ENCODE measurements around the gene PPARA.
A peak's percentile ranks its signal among the peaks of the same experiment; 100 is the strongest.

Gene PPARA
- long read RNA-seq, donor 1, full-length matches to known transcripts: 1 of 1 reads
- long read RNA-seq, donor 1, partial matches to known transcripts: 0 of 1 reads
- long read RNA-seq, donor 1, other reads (novel, unspliced or antisense): 0 of 1 reads
- long read RNA-seq, donor 2, full-length matches to known transcripts: 3 of 17 reads
- long read RNA-seq, donor 2, partial matches to known transcripts: 14 of 17 reads
- long read RNA-seq, donor 2, other reads (novel, unspliced or antisense): 0 of 17 reads
- long read RNA-seq, donor 3, full-length matches to known transcripts: 1 of 1 reads
- long read RNA-seq, donor 3, partial matches to known transcripts: 0 of 1 reads
- long read RNA-seq, donor 3, other reads (novel, unspliced or antisense): 0 of 1 reads
- long read RNA-seq, donor 4, partial matches to known transcripts: 26 of 27 reads
- long read RNA-seq, donor 4, other reads (novel, unspliced or antisense): 0 of 27 reads
- long read RNA-seq, donor 5: 0 reads
- long read RNA-seq, donor 6, partial matches to known transcripts: 0 of 4 reads
- long read RNA-seq, donor 6, other reads (novel, unspliced or antisense): 0 of 4 reads
- long read RNA-seq, donor 7, full-length matches to known transcripts: 3 of 3 reads
- long read RNA-seq, donor 7, partial matches to known transcripts: 0 of 3 reads
- long read RNA-seq, donor 7, other reads (novel, unspliced or antisense): 0 of 3 reads
- long read RNA-seq, donor 8: 0 reads

DNA sequence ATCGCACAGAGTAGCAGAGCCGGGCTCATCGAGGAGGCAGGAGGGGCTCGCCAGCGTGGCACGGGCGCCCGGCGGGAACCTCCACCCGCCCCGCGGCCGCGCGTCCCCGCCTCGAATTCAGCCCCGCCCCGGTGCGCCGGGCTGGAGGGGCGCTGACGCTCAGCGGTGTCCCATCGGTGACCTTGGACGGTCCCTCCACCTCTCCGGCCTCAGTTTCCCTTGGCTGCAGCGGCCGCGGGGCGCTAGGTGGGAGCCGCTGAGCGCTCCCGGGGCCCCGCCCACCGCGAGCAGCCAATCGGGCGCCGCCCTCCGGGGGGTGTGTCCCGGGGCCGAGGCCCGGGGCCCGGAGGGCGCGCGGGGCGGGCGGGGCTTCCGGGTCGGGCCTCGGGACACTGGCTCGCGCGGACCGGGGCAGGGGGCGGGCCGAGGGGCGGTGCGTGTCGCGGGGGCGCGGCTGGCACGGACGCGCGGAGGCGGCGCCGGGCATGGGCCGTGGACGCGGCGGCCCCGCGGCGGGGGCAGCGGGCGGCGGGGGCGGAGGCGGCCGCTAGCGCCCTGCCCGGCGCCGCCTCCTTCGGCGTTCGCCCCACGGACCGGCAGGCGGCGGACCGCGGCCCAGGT is at the start of gene PPARA:
PPARA (plus strand) TSS at position 493 of the 621 bp plus-strand sequence. CDS start 47,858 bp downstream, outside the sequence.
- peak; percentile 92 for DNase-seq

DNA sequence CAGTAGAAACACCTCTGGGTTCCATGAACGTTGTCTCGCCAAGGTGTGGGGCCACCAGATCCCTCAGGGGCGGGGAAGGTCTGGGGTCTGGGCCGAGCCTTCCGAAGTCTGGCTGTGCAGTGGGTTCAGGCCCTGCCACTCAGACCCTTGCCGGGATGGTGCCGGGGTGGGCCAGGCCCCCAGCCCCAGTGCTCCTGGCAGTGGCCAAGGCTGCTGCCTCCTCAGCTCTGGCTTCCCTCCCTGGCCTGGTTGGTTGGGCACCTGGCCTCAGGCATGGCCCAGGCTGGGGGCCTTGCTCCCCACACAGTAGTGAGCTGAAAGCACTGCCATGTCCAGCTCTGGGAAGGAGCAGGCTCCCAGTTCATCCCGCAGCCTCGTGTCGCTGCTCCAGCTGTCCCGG is 48.2 kb upstream of the PPARA start:
- DNase-seq: no peak

DNA sequence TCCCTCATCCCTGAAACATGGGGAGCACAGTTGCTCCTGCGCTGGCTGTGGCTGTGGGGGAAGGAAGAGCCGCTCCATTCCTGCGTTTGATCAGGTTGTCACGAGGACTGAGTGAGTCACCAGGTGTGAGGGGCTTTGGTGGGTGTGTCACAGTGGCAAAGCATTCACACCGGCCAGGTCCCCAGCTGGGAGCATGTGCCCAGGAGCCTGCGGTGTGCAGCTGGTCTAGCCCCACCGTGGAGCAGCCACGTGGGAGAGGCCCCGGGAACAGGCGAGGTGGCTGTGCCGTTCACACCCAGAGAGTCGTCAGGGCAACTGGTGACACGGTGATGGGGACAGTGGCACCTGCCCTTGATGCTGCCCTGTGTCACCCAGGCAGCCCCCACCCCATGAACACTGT is 47.6 kb upstream of the PPARA start:
- DNase-seq: no peak

DNA sequence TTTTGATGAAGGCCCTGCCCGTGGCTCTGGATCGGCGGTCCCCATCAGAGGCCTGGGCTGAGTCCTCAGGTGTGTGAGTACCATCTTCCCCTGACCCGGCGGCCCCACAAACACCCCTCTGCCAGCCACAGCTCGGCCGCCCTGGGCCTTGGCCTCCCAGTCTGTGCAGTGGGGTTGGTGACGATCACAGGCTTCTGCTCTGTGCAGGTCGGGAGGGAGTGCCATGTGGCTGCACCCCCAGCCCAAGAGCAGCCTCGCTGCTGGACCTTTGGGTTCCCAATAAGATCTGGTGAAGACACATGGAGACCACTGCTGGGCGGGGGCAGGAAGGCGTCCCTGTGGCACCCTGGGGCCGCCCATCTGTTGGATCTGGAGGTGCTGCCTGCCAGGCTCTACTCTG is 47.1 kb upstream of the PPARA start:
- DNase-seq: no peak

DNA sequence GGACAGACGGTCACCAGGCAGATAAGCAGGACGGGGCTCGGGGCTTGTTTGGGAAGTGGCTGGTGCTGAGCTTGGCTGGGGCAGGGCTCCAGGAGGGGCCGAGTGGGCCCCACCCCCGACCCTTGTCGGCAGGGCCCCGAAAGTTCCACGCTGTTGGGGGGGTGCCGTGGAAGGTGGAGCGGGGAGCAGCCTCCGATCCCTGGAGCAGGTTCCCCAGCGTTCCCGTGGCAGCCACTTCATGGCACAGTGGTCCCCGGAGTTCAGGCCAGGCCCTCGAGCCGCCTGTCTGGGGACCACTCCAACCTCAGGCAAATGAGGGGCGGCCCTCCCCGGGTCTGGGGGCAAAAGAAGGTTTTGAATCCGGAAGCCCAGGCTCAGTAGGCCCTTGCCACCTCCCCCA is 46.7 kb upstream of the PPARA start:
- DNase-seq: no peak

DNA sequence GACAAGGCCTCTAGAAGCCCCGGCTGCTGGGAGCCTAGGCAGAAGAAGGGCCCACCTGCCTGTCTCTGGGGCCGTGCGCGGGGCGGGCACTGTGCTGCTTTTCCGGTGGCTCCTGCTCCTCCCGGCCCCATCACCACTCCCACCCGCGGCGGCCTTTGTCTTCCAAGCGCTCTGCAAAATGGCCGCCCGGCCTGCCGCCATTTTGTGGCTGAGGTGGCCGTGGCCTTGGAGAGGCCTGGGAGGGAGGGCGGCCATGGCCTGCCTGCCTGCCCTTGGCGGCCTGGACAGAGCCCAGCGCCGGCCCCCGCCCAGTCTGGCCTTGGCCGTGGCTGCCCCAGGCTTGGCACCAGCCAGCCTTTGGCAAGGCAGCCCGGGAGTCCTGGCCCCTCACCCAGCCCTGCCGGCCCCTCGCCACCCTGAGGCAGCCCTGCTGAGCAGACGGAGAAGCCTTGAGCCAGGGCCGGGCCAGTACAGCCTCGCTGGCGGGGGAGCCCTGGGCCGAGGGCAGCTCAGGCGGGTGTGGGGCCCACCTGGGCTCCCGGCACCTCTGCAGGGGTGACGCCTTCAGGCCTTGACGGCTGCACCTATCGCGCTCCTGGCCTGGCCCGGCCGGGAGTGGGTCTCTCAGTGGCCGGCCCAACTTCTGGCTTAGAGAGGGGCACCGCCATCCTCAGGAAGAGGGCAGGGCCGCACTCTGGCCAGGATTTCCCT is 46.0 kb upstream of the PPARA start:
- DNase-seq: no peak

DNA sequence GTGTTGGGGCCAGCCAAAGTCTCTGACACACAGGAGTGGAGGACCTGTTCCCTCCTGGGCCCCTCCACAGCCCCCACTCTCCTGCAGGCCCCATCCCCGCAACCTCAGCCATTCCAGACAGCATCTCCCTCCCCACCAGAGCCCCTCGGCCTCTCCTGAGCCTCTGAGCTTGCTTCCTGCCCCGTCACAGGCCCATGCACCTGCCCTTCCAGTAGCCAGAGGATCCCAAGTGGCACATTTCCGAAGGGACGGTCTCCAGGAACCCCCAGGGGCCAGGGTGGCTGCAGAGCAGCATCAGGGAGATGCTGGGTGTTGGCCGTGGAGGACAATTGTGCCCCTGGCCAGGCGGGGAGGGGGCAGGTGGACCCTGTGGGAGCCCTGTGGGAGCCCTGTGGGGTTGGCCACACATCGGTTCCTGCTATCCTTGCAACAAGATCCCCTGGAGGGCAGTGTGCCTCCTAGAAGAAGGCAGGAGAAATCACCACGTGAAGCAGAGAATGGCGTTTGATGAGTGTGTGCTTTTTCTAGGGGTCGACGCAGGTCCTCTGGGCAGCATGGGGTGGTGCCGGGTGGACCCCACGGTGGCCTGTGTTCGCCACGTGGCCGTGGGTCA is 45.3 kb upstream of the PPARA start:
- peak; percentile 33 for DNase-seq

DNA sequence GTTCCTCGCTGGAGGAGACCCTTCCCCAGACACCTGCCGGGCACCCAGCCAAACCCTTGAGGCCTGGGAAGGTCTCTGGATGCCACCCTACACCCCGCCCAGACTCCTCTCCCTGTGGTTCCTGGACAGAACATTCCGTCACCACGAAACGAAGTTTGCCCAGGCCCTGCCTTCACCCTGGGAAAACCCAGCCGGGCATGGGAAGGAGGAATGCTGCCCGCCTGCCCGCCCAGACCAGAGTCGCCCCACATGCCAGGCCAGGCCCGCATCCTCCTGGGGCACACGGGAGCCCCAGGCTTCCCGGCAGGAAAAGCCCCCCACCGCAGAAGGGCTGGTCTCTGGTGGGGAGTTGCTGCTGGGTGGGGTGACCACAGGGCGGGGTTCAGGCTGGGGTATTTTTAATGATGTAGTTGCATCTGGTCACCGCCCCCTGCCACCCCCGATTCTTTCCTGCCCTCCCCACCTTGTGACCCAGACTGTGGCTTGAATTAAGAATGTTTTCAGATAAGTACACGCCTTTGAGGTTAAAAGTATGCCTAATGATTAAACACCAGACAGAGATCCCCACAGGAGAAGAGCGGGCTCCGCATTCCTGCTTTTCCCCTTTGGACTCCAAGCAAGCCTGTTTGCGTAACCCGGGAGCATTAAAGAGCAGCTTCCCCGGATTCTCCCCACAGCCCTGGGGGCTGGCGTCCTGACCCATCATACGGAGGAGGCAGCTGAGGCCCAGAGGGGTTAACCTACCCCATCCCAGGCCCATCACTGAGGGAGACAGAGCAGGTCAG is 44.6 kb upstream of the PPARA start:
- no peak for DNase-seq

DNA sequence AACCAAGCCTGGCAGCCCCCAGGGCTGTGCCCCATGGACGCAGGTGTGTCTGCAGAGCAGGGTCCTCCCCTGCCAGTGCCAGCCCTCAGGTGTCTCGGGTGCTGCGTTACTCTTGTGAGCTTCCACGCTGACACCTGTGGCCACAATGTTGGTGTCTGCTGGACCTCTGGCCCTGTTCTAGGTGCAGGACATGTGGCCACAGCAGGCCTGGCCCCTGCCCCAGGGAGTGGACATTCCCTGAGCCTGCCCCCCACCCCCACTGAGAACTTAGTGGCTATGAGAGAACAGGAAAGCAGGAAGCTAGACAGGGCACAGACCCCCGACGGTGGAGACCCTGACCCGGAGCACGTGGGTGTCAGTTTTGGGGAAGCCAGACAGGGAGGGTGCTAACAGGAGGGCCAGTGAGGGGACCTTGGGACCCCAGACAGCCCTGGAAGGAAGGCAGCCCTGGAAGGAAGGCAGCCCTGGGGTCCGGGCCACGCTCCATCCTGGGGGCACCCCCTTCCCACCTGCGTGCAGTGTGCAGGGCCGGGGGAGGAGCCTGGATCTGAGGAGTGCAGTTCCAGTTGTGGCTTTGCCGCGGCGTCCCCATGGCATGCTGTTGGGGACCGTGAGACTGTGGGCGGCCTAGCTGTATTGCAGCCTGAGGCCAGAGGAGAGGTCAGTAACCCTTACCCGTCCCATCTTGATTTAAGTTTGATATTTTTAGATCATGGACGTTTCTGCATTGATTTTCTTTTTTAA is 43.9 kb upstream of the PPARA start:
- no peak for DNase-seq

DNA sequence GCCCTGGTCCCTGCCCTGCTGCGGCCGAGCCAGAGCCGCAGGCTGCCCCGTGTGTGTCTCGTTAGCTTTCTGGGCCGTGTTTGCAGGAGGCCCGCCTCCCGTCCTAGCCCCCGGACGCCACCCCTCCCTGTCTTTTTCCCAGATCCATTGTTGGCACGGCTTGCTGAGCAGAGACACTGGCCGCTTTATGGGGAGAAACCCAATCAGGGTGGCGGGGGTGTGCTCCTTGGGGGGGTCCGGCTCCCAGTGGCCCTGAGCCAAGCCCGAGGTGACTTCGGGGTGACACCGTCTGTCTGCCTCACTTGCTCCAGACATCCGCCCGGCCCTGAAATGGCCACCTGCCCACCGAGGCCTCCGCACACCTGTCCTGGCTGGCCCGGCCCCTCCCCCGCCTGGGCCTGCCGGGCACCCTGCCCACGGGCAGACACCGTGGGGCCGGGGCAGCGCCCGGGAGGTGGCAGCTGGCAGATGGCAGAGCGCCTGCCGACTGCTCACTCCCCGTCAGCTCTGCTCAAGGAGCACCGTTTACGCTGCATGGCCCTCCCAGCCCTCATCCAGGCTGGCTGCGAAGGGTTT is 43.1 kb upstream of the PPARA start:
- peak; percentile 67 for DNase-seq

DNA sequence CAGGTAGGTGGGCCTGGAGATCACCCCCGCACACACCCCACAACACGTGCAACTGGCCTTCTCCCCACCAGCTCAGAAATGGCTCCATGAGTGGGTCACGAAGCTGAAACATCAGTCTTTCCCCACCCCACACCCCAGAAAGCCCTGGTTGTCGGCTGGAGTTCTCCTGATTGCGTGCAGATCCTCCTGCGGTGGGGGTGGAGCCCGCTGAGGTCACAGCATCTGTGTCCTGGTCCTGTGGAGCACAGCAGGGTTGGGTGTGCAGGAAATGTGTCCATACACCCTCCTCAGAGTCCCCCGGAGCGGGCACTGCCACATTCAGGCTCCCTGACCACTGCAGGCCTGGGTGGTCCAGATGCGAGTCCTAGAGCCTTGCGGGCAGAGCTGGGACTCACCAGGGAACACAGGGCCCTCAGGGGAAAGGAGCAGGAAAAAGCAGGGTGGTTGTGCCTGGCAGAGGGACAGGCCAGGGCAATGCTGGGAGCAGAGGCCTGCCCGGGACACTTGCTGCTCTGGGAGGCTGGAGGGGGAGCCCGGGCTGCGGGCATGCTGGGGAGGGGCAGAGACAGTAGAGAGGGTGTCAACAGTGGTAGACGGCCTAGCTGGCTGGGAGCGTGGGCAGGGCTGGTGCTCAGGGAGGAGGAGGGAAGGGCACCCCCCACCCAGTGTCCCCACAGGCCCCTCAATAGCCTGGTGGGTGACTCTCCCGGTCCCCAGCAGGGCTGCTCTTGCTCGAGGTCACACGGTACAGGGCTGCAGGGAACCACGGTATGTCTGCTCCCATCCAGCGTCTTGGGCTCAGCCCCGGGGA is 42.4 kb upstream of the PPARA start:
- no peak for DNase-seq

DNA sequence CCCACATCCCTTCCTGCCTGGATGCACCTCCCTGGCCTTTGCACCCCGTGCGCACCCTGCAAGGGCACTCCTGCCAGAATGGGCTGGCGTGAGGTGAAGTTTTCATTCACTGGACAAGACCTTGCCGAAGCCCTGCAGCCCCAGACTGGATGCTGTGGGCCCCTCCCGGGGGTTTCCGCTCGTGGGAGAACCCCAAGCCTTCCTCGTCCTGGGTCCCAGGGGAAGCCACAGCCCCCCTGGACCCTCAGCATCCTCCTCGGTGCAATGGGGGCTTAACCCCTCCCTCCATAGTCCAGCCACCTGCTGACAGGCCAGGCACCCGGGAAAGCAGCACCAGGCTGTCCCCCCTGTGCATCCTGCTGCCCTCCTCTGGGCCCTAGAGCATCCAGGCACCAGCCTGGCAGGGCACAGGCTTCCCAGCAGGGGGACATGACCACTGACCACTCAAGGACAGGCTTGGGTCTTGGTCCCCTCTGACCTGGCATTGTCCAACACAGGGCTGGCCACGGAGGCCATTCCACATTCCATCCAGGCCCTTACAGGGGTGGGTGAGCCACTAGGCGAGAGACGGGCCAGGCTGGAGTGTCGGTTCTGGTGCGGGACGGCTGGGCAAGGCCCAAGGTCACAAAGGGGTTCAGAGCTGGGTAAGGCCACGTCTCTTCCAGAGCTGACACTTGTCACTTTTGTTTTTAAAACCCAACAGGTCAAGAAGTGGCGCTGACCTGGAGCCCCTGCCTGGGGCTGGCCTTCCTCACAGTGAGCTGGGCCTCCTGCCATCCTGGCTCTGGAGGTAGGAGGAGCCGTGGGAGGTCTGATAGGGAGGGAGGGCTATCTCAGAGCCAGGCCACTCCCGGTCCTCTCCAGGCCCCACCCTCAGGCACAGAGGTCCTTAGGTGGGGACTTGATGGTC is 41.5 kb upstream of the PPARA start:
- no peak for DNase-seq

DNA sequence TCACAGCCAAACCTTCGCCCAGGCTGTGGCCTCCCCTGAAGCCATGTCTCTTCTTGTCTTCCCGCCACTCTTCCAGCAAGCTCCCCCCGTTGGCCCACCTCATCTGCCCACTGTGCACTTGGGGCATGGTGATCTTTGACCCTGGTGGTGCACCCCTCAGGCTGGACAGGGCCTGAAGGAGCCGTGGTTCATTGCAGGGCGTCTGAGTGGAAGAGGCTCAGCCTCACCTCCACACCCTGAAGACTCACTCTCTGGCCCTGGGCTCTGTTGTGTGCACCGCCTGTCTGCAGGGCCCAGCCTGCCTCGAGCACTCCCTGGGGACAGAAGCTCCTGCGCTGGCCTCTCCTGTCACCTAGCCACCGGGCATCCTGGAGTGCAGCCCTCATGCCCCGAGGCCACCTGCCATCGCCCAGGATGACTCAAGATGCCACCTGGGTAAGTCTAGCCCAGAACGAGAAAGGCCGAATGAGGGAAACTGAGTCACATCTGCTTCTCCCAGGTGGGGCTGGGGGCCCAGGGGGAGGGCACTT is 40.8 kb upstream of the PPARA start:
- no peak for DNase-seq

DNA sequence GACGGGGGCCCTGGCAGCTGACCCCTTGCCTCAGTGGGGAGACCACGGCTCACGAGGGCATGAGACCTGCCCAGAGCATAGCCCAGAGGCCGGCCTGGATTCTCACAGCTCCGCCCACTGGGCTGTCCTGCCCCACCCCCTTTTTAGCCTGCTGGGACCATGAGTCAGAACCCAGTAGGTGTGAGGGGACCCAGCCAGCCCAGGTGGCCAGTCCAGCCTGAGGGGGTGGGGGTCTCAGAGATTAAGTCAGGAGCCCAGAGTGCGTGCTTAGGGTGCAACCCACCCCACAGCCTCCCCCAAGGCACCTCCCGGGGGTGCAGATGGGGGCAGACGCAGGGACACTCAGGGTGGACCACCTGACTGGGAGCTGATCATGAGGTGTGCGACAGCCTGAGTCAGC is 40.1 kb upstream of the PPARA start:
- no peak for DNase-seq

DNA sequence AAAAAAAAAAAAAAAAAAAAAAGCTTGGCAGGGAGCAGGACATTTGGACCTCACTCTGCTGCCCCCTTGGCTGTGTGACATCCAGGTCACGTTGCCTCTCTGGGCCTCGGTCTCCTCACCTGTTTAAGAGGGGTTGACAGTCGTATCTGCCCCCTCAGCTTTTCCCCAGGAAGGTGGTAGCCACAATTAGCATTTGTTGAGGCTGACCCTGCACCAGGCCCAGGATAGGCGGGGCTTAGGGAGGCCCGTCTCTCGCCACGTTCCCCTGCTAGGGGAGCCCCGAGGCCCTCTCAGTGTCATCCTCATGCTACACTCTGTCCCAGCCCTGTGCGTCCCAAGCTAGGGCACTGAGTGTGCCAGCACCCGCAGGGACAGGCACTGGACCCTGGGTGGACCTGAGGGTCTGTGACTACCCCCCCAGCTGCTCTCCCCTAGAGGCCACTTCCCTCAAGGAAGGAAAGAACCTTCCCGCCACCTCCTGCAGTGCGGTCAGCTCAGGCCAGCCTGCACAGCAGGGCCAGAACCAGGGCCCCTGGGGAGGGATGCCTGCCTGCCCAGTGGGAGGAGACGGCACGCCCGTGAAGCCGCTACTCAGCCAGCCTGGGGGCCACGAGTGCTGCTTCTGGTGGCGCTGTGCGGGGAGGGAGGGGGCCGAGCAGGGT is 38.5 kb upstream of the PPARA start:
- DNase-seq: no peak

DNA sequence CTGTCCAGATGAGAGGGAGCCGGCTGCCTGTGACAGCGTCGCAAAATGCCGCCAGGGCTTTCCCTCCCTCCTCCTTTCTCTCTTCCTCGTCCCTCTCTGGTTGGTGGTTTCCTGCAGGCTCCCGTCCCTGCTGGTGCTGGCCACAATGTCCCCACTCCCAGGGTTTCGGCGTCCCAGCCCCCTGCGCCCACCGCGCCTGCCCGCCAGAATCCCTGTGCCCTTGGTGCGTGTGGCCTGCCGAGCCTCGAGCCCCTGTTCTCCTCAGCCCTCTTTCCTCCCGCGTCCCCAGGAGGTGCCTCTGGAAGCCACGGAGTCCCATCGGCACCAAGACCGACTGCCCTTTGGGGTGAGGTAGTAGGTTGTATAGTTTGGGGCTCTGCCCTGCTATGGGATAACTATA is 37.9 kb upstream of the PPARA start:
- DNase-seq: peak; percentile 26

DNA sequence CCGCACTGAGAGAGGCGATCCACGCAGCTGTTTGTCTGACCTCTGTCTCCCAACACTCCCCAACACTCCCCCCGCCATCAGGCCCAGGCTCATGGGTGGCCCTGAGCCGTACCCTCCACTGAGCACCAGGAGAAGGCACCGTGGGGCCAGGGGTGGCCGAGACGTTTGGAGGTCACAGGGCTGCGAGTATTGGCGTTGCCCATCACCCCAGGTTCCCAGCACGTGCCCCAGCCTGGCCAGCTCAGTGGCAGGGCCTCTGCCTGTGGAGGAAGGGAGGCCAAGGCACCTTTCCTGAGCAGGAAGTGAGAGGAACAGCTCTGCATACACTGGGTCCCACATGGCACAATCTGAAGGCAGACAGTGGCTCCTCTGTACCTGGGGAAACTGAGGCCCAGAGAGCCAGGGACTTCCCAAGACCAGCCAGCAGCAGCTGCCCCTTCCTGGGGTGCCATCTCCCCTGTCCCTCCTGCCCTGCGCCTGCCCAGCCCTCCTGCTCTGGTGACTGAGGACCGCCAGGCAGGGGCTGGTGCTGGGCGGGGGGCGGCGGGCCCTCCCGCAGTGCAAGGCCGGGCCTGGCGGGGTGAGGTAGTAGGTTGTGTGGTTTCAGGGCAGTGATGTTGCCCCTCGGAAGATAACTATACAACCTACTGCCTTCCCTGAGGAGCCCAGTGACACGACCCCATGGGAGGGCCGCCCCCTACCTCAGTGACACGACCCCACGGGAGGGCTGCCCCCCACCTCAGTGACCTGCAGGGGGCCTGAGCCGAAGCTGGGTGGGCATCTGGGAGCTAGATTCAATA is 37.0 kb upstream of the PPARA start:
- no peak for DNase-seq

Measured in right kidney (tissue), 9 donors.